ENCODE measurements around the gene C1RL.

Gene C1RL

GRCh38 chr12:7136071-7136470 is 27.1 kb upstream of the C1RL start:
- DNase-seq = no peak

- no peak for DNase-seq
These were observed 25.6 kb upstream of the C1RL start for GRCh38 chr12:7134396-7135166.

- no peak for DNase-seq
These were observed 22.5 kb upstream of the C1RL start for GRCh38 chr12:7131502-7131866.

GRCh38 chr12:7130701-7131501 is 21.9 kb upstream of the C1RL start:
- DNase-seq = peak; percentile 46

- peak; percentile 84 for DNase-seq
These were observed 21.1 kb upstream of the C1RL start, which contains the start of gene CLSTN3 for GRCh38 chr12:7129872-7130691. TSS of gene CLSTN3 (plus strand) at chr12:7130371. CDS start at chr12:7130649, 278 bp downstream.

- DNase-seq = no peak
These were observed 20.4 kb upstream of the C1RL start for GRCh38 chr12:7129287-7129871.

- no peak for DNase-seq
These were observed 19.8 kb upstream of the C1RL start, which contains the start of gene RBP5 for GRCh38 chr12:7128681-7129286. TSS of gene RBP5 (minus strand) at chr12:7128889. CDS start at chr12:7128775, 114 bp downstream.

- DNase-seq = no peak
These were observed 19.1 kb upstream of the C1RL start for GRCh38 chr12:7127916-7128626.

- DNase-seq = no peak
These were observed 16.7 kb upstream of the C1RL start for GRCh38 chr12:7125632-7126227.

- no peak for DNase-seq
These were observed 14.9 kb upstream of the C1RL start for GRCh38 chr12:7123806-7124522.

- no peak for DNase-seq
These were observed 14.1 kb upstream of the C1RL start for GRCh38 chr12:7122811-7123769.

GRCh38 chr12:7121324-7121723 is 12.3 kb upstream of the C1RL start:
- DNase-seq = no peak

- DNase-seq = no peak
These were observed 11.2 kb upstream of the C1RL start for GRCh38 chr12:7120166-7120565.

GRCh38 chr12:7118881-7119280 is 9.9 kb upstream of the C1RL start:
- DNase-seq = no peak

GRCh38 chr12:7117670-7118069 is 8.7 kb upstream of the C1RL start:
- DNase-seq = no peak

GRCh38 chr12:7116916-7117315 is 7.9 kb upstream of the C1RL start:
- no peak for DNase-seq

- no peak for DNase-seq
These were observed 7.2 kb upstream of the C1RL start for GRCh38 chr12:7116196-7116595.

- DNase-seq = no peak
These were observed 5.8 kb upstream of the C1RL start for GRCh38 chr12:7114851-7115250.

GRCh38 chr12:7114008-7114407 is 5.0 kb upstream of the C1RL start:
- no peak for DNase-seq

All from stimulated activated CD4-positive, alpha-beta T cell treated with anti-CD3 and anti-CD28 coated beads, Interleukin-4, amount 100 ng/mL, for 1 hour (primary cell).